HL-60 (cell line): Measurements from ENCODE around the gene DVL1.

Source experiments
- DNase-seq, 2 experiments: peaks; one replicate each; pipeline ENCODE4 v3.0.0-alpha.2; 2010 to 2020; ENCODE audit warnings: low read depth in 1 of 2, low spot score in 1 of 2
- H3K27ac ChIP-seq: fragments of 250-450 bp; sonication (Bioruptor Pico); replicated peaks from 2 replicates; pipeline ENCODE4 v1.5.1; 2020; ENCODE audit warnings: mild to moderate bottlenecking, moderate library complexity
- H3K27me3 ChIP-seq: fragments of 250-450 bp; sonication (Bioruptor Pico); 2 replicates; pipeline ENCODE4 v1.5.1; 2021; ENCODE audit warnings: mild to moderate bottlenecking, moderate library complexity; ENCODE audit not compliant: insufficient read depth, poor library complexity, severe bottlenecking
- H3K4me3 ChIP-seq: replicated peaks from 2 replicates; pipeline ENCODE4 v1.5.1; 2011; ENCODE audit warnings: mild to moderate bottlenecking, control low read depth, low read length; ENCODE audit not compliant: insufficient read depth
- GABPA ChIP-seq: IDR thresholded peaks from 2 replicates; pipeline ENCODE4 v1.6.1; 2012; ENCODE audit warnings: low read depth
- POLR2AphosphoS5 ChIP-seq: IDR thresholded peaks from 2 replicates; pipeline ENCODE4 v1.6.1; 2012; ENCODE audit warnings: low read depth
- SPI1 ChIP-seq: IDR thresholded peaks from 2 replicates; pipeline ENCODE4 v1.6.1; 2012; ENCODE audit warnings: low read depth, mild to moderate bottlenecking, borderline replicate concordance
- TF ChIP-seq, protein P1 (sequence below): IDR thresholded peaks from one replicate; pipeline ENCODE4 v1.5.1; 2011; ENCODE audit warnings: low read length, control low read depth, inconsistent platforms; ENCODE audit not compliant: insufficient read depth
- TF ChIP-seq, protein P2 (sequence below): IDR thresholded peaks from 2 replicates; pipeline ENCODE4 v1.6.1; 2012; ENCODE audit warnings: low read depth; ENCODE audit not compliant: insufficient replicate concordance

The DVL1 gene

DNA sequence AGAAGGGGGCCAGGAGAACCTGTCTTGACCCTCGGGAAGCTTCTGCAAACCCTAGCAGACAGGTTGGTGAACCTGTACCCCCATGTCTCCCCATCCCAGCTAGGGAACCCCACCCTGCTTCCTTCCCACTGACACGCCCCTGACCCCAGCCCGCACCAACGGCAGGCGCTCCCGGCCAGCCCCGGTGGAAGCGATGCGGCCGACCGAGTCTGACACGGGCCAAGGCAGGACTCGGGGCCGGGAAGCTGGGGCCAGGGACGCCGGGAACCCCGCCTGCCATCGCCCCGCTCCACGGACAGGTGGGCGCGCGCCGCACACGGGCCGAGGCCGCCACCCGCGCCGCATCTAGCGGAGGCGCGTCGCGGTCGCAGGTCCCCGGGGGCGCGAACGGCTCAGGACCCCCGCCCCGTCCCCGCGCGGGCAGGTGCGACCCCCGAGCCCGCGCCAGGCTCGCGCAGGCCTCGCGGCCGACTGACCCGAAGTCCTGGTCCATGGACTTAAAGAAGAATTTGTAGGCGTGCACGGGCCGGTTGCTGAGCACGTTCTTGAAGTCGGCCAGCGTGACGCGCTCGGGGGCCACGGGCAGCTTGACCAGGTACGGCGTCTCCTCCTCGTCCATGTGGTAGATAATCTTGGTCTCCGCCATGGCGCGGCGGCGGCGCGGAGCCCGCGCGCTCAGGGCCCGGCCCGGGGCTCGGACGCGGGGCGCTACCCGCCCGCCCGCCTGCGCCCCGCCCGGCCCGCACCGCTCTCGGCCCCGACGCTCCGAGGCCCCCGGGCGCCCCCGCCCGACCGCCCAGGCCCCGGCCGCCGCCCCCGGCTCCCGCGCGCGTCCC, 580 bp downstream of the DVL1 start:
- peaks cover 21% of the 10 kb centered on the region for H3K27me3 ChIP-seq
- no peak for DNase-seq
- H3K27ac ChIP-seq, result peak overlapping the region; percentile 48; the same call in 1 of the 2 replicates
- peak overlapping the region; percentile 71 for H3K4me3 ChIP-seq
- TF ChIP-seq, protein P1, sequence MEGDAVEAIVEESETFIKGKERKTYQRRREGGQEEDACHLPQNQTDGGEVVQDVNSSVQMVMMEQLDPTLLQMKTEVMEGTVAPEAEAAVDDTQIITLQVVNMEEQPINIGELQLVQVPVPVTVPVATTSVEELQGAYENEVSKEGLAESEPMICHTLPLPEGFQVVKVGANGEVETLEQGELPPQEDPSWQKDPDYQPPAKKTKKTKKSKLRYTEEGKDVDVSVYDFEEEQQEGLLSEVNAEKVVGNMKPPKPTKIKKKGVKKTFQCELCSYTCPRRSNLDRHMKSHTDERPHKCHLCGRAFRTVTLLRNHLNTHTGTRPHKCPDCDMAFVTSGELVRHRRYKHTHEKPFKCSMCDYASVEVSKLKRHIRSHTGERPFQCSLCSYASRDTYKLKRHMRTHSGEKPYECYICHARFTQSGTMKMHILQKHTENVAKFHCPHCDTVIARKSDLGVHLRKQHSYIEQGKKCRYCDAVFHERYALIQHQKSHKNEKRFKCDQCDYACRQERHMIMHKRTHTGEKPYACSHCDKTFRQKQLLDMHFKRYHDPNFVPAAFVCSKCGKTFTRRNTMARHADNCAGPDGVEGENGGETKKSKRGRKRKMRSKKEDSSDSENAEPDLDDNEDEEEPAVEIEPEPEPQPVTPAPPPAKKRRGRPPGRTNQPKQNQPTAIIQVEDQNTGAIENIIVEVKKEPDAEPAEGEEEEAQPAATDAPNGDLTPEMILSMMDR, result no peak
- TF ChIP-seq POLR2AphosphoS5 (no peak), SPI1 (no peak), GABPA (no peak)
- TF ChIP-seq, protein P2, sequence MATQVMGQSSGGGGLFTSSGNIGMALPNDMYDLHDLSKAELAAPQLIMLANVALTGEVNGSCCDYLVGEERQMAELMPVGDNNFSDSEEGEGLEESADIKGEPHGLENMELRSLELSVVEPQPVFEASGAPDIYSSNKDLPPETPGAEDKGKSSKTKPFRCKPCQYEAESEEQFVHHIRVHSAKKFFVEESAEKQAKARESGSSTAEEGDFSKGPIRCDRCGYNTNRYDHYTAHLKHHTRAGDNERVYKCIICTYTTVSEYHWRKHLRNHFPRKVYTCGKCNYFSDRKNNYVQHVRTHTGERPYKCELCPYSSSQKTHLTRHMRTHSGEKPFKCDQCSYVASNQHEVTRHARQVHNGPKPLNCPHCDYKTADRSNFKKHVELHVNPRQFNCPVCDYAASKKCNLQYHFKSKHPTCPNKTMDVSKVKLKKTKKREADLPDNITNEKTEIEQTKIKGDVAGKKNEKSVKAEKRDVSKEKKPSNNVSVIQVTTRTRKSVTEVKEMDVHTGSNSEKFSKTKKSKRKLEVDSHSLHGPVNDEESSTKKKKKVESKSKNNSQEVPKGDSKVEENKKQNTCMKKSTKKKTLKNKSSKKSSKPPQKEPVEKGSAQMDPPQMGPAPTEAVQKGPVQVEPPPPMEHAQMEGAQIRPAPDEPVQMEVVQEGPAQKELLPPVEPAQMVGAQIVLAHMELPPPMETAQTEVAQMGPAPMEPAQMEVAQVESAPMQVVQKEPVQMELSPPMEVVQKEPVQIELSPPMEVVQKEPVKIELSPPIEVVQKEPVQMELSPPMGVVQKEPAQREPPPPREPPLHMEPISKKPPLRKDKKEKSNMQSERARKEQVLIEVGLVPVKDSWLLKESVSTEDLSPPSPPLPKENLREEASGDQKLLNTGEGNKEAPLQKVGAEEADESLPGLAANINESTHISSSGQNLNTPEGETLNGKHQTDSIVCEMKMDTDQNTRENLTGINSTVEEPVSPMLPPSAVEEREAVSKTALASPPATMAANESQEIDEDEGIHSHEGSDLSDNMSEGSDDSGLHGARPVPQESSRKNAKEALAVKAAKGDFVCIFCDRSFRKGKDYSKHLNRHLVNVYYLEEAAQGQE, result no peak

DNA sequence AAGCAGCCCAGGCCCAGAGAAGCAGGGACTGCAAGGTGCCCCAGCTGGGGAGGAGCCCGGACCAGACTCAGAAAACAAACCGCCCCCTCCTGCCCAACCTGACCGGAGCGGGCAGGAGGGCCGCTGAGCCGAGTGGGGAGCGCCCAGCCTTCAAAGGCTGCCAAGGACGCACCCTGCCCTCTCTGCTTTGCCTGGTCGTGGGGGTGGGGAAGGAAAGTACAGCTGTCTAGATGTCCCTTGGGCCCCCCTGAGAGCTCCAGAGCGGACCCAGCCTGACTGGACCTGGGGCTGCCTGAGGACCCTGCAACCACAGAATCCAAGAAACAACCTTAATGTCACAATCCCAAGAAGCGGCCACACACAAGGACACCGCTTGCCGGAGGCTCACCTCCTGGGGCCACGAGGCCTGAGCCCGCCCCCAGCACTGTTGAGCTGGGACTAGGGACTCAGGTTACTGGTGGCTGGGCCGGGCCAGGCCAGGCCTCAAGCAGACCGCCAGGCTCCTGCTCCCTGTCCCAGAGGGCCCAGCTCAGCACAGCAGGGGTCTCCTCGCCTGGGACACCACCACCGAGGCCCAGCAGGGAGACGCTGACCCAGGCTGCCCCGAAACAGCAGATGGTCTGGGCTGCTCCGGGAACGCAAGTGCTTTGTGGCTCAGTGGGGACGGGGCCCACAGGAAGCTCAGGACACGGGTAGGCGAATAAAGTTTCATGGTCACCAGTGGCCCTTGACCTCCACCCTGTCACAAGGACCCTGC, 1.4 kb downstream of the DVL1 start:
- TF ChIP-seq SPI1 (no peak), POLR2AphosphoS5 (no peak), GABPA (no peak)
- TF ChIP-seq, protein P1, result no peak
- TF ChIP-seq, protein P2, result no peak
- peaks cover 13% of the 10 kb centered on the region for H3K27me3 ChIP-seq
- DNase-seq, result no peak
- H3K4me3 ChIP-seq, result peak overlapping the region; percentile 71
- no peak overlapping the region; the same call in 1 of the 2 replicates for H3K27ac ChIP-seq

DNA sequence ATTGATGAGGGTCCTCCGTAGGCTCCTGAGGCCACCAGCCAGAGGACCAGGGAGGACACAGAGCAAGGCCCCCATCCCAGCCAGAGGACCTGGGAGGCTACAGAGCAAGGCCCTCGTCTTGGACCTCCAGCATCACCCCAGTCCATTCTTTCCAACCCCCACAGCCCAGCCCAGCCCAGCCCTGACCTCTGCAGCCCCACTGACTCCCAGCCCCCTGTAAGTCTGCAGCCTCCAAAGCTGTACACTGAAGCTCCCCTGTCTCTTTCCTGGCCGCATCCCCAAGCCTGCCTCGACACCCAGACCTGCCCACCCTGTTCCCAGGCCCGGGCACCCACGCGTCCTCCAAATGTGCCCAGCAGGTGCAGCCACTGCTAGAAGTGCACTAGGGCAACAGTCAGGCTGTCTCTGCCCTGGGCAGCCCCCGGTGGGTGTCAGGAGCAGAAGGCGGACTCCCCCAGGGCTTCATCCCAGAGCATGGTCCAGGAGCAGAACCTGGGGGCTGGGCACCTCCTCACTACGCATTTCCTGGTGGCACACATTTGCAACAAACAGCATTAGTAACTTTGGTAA, 2.1 kb downstream of the DVL1 start:
- peaks cover 6% of the 10 kb centered on the region for H3K27me3 ChIP-seq
- TF ChIP-seq, protein P2, result no peak
- no peak for TF ChIP-seq POLR2AphosphoS5
- no peak for TF ChIP-seq GABPA
- TF ChIP-seq, protein P1, result no peak
- TF ChIP-seq SPI1, result no peak
- H3K4me3 ChIP-seq, result no peak overlapping the region
- H3K27ac ChIP-seq, result no peak overlapping the region
- no peak for DNase-seq
